ENCODE data around the gene HSPA6.

Gene HSPA6

DNA sequence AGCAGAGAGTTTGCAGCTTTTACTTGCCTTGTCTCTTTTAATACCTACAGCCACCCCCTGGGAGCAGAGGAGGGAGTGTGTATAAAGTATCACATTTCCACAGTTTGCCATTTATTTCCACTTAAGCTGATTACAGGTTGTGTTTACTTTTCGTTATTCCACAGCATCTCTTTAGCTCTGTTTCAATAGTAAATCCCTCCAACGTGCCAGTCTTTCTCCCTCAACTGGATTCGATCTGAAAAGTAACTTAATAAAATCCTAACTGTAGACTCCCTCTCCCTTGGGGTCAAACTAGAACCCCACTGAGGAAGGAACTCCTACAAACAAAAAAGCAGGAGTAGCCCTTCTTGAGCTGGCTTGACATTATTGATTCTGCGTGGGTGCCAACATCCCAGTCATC, 22.2 kb upstream of the HSPA6 start (continued):
- TF ChIP-seq, protein P1, sequence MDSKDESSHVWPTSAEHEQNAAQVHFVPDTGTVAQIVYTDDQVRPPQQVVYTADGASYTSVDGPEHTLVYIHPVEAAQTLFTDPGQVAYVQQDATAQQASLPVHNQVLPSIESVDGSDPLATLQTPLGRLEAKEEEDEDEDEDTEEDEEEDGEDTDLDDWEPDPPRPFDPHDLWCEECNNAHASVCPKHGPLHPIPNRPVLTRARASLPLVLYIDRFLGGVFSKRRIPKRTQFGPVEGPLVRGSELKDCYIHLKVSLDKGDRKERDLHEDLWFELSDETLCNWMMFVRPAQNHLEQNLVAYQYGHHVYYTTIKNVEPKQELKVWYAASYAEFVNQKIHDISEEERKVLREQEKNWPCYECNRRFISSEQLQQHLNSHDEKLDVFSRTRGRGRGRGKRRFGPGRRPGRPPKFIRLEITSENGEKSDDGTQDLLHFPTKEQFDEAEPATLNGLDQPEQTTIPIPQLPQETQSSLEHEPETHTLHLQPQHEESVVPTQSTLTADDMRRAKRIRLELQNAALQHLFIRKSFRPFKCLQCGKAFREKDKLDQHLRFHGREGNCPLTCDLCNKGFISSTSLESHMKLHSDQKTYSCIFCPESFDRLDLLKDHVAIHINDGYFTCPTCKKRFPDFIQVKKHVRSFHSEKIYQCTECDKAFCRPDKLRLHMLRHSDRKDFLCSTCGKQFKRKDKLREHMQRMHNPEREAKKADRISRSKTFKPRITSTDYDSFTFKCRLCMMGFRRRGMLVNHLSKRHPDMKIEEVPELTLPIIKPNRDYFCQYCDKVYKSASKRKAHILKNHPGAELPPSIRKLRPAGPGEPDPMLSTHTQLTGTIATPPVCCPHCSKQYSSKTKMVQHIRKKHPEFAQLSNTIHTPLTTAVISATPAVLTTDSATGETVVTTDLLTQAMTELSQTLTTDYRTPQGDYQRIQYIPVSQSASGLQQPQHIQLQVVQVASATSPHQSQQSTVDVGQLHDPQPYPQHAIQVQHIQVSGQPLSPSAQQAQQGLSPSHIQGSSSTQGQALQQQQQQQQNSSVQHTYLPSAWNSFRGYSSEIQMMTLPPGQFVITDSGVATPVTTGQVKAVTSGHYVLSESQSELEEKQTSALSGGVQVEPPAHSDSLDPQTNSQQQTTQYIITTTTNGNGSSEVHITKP (tag by site-specific recombination; IDR thresholded peaks at IDR 0.05), result peak; percentile 49; the same call in 1 of the 2 replicates
- TF ChIP-seq ZNF433 (tag by site-specific recombination; IDR thresholded peaks at IDR 0.05; ENCODE audit: low read depth) (no peak), ZNF843 (tag by site-specific recombination; IDR thresholded peaks at IDR 0.05) (peak; percentile 46)
- TF ChIP-seq, protein P2, sequence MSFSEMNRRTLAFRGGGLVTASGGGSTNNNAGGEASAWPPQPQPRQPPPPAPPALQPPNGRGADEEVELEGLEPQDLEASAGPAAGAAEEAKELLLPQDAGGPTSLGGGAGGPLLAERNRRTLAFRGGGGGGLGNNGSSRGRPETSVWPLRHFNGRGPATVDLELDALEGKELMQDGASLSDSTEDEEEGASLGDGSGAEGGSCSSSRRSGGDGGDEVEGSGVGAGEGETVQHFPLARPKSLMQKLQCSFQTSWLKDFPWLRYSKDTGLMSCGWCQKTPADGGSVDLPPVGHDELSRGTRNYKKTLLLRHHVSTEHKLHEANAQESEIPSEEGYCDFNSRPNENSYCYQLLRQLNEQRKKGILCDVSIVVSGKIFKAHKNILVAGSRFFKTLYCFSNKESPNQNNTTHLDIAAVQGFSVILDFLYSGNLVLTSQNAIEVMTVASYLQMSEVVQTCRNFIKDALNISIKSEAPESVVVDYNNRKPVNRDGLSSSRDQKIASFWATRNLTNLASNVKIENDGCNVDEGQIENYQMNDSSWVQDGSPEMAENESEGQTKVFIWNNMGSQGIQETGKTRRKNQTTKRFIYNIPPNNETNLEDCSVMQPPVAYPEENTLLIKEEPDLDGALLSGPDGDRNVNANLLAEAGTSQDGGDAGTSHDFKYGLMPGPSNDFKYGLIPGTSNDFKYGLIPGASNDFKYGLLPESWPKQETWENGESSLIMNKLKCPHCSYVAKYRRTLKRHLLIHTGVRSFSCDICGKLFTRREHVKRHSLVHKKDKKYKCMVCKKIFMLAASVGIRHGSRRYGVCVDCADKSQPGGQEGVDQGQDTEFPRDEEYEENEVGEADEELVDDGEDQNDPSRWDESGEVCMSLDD (tag by site-specific recombination; IDR thresholded peaks at IDR 0.05), result no peak
- TF ChIP-seq, protein P3, sequence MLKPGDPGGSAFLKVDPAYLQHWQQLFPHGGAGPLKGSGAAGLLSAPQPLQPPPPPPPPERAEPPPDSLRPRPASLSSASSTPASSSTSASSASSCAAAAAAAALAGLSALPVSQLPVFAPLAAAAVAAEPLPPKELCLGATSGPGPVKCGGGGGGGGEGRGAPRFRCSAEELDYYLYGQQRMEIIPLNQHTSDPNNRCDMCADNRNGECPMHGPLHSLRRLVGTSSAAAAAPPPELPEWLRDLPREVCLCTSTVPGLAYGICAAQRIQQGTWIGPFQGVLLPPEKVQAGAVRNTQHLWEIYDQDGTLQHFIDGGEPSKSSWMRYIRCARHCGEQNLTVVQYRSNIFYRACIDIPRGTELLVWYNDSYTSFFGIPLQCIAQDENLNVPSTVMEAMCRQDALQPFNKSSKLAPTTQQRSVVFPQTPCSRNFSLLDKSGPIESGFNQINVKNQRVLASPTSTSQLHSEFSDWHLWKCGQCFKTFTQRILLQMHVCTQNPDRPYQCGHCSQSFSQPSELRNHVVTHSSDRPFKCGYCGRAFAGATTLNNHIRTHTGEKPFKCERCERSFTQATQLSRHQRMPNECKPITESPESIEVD (tag by site-specific recombination; IDR thresholded peaks at IDR 0.05), result peak; percentile 88
- TF ChIP-seq, protein P4, sequence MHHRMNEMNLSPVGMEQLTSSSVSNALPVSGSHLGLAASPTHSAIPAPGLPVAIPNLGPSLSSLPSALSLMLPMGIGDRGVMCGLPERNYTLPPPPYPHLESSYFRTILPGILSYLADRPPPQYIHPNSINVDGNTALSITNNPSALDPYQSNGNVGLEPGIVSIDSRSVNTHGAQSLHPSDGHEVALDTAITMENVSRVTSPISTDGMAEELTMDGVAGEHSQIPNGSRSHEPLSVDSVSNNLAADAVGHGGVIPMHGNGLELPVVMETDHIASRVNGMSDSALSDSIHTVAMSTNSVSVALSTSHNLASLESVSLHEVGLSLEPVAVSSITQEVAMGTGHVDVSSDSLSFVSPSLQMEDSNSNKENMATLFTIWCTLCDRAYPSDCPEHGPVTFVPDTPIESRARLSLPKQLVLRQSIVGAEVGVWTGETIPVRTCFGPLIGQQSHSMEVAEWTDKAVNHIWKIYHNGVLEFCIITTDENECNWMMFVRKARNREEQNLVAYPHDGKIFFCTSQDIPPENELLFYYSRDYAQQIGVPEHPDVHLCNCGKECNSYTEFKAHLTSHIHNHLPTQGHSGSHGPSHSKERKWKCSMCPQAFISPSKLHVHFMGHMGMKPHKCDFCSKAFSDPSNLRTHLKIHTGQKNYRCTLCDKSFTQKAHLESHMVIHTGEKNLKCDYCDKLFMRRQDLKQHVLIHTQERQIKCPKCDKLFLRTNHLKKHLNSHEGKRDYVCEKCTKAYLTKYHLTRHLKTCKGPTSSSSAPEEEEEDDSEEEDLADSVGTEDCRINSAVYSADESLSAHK (tag by site-specific recombination; IDR thresholded peaks at IDR 0.05), result peak; percentile 59; the same call in 1 of the 2 replicates

DNA sequence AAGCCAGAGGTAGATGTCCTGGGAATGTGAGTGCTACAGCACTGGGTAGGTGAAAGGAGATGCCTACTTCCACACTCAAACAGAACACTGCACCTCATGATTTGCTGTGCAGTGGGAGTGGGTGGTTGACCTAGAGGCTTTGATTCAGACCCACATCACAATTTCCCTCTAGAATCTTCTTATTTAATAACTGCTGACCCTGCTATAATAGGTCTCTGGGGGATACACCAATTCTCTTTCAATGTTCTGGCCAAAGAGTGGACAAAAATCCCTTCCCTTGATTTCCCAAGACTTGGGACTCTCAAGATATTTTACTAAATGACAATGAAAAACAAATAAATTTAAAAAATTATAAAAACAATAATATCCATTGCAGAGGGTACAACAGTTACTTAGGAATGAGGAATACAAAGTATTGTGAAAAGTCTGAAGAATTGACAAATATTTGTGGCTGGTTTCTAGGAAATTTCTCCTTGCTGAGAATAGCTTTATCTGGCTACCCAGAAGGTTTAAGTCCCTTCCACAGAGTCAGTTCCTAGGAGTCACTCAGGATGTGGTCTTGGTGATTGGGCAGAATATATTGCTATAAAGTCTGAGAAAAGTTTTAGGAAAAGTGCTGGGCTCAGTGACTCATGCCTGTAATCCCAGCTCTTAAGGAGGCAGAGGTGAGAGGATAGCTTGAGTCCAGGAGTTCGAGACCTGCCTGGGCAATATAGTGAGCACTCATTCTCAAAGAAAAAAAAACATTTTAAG, 21.5 kb upstream of the HSPA6 start:
- Histone ChIP-seq H3K9me3 (ENCODE audit: control insufficient read depth, insufficient read depth, low read depth, low read length) (no peaks in the 10 kb centered on the region), H3K4me3 (ENCODE audit: low read depth, low read length) (no peak overlapping the region), H3K4me1 (ENCODE audit: control insufficient read depth, insufficient read depth, low read length) (peaks cover 16% of the 10 kb centered on the region), H3K36me3 (ENCODE audit: control insufficient read depth in 2 of 2, insufficient read depth in 1 of 2, low read length in 2 of 2) (no peaks in the 10 kb centered on the region), H3K27ac (ENCODE audit: extremely low read depth, low read depth, low read length) (no peak overlapping the region)
- 0 out of 2 replicates have a peak, but pooled peaks have one; percentile 1 for TF ChIP-seq ZSCAN30 (tag by site-specific recombination; IDR thresholded peaks at IDR 0.05)
- TF ChIP-seq PRDM1 (tag by site-specific recombination; IDR thresholded peaks at IDR 0.05), result 0 out of 2 replicates have a peak, but pooled peaks have one; percentile 20
- TF ChIP-seq, protein P5, sequence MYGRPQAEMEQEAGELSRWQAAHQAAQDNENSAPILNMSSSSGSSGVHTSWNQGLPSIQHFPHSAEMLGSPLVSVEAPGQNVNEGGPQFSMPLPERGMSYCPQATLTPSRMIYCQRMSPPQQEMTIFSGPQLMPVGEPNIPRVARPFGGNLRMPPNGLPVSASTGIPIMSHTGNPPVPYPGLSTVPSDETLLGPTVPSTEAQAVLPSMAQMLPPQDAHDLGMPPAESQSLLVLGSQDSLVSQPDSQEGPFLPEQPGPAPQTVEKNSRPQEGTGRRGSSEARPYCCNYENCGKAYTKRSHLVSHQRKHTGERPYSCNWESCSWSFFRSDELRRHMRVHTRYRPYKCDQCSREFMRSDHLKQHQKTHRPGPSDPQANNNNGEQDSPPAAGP (tag by site-specific recombination; IDR thresholded peaks at IDR 0.05), result no peak
- TF ChIP-seq ZBTB17 (tag by site-specific recombination; IDR thresholded peaks at IDR 0.05), result peak; percentile 16; the same call in 1 of the 2 replicates
- TF ChIP-seq, protein P6, sequence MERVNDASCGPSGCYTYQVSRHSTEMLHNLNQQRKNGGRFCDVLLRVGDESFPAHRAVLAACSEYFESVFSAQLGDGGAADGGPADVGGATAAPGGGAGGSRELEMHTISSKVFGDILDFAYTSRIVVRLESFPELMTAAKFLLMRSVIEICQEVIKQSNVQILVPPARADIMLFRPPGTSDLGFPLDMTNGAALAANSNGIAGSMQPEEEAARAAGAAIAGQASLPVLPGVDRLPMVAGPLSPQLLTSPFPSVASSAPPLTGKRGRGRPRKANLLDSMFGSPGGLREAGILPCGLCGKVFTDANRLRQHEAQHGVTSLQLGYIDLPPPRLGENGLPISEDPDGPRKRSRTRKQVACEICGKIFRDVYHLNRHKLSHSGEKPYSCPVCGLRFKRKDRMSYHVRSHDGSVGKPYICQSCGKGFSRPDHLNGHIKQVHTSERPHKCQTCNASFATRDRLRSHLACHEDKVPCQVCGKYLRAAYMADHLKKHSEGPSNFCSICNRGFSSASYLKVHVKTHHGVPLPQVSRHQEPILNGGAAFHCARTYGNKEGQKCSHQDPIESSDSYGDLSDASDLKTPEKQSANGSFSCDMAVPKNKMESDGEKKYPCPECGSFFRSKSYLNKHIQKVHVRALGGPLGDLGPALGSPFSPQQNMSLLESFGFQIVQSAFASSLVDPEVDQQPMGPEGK (tag by site-specific recombination; IDR thresholded peaks at IDR 0.05), result no peak
- POLR2A ChIA-PET, result no interaction called here
- CTCF ChIA-PET, result interaction anchor here (1.6 to 1.8 kb wide), 2 partner anchors 15 to 19 kb away, joined by 3 to 12 read pairs; no protein-coding TSS in a partner anchor
